ENCODE measurements around the gene LMCD1. TPM values are rescaled to one million over a fixed set of nuclear protein-coding genes. Genes with fewer than 3 reads are reported as not detected.
A peak's percentile ranks its signal among the peaks of the same experiment; 100 is the strongest.

LMCD1 gene
- total and polyA plus RNA-seq, 12 donors: 18.6 to 459 (median 45.7) TPM

DNA sequence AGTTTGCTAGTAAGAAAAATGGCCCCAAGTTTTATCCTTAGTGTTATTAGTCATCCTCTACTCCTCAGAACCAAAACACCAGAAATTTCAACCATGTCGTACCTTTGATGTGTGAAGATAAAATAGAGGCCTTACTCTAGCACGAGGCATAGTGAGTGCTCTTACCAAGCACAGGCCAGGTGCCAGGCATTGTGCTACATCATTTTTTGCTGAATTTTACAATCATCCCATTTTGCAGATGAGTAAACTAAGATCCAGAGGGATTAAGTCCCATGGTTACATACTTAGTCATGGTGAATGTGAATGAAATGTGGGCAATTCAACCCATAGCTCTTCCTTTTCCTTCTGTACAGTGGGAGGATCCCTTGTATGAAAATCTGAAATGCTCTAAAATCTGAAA is 15.2 kb downstream of the LMCD1 start:
- peaks cover 0 to 60% (median 0%) of the 10 kb centered on the region in 9 donors for H3K36me3 ChIP-seq
- intact Hi-C loops (cut with DNase I): no loop called here
- no peaks in the 10 kb centered on the region for H3K27me3 ChIP-seq
- H3K9me3 ChIP-seq: no peaks in the 10 kb centered on the region
- whole genome bisulfite sequencing, 2 donors: 91 to 93% methylated on average over 2 of the region's 2 CpGs
- H3K27ac ChIP-seq: peak overlapping the region in 5 of 10 donors; percentile 14 to 74 (median 51)
- DNase-seq (no peak), ATAC-seq (no peak)
- H3K4me1 ChIP-seq: peaks cover 4 to 70% (median 56%) of the 10 kb centered on the region in 9 donors
- TF ChIP-seq, protein P1, sequence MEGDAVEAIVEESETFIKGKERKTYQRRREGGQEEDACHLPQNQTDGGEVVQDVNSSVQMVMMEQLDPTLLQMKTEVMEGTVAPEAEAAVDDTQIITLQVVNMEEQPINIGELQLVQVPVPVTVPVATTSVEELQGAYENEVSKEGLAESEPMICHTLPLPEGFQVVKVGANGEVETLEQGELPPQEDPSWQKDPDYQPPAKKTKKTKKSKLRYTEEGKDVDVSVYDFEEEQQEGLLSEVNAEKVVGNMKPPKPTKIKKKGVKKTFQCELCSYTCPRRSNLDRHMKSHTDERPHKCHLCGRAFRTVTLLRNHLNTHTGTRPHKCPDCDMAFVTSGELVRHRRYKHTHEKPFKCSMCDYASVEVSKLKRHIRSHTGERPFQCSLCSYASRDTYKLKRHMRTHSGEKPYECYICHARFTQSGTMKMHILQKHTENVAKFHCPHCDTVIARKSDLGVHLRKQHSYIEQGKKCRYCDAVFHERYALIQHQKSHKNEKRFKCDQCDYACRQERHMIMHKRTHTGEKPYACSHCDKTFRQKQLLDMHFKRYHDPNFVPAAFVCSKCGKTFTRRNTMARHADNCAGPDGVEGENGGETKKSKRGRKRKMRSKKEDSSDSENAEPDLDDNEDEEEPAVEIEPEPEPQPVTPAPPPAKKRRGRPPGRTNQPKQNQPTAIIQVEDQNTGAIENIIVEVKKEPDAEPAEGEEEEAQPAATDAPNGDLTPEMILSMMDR (IDR thresholded peaks at IDR 0.05): no peak
- no peak overlapping the region for H3K4me3 ChIP-seq

GRCh38 chr3:8517487-8517886 is 15.9 kb downstream of the LMCD1 start:
- TF ChIP-seq, protein P1 (IDR thresholded peaks at IDR 0.05): no peak
- H3K36me3 ChIP-seq: peaks cover 0 to 60% (median 0%) of the 10 kb centered on the region in 9 donors
- no peaks in the 10 kb centered on the region for H3K27me3 ChIP-seq
- no peak for DNase-seq
- intact Hi-C loops (cut with DNase I): no loop called here
- no peak for ATAC-seq
- peaks cover 4 to 71% (median 56%) of the 10 kb centered on the region in 9 donors for H3K4me1 ChIP-seq
- H3K4me3 ChIP-seq: no peak overlapping the region
- WGBS, 2 donors: 73 to 88% methylated on average over 2 of the region's 2 CpGs
- no peak overlapping the region for H3K27ac ChIP-seq
- no peaks in the 10 kb centered on the region for H3K9me3 ChIP-seq

GRCh38 chr3:8518138-8518537 is 16.5 kb downstream of the LMCD1 start:
- Histone ChIP-seq H3K4me1 (peaks cover 4 to 75% (median 62%) of the 10 kb centered on the region in 9 donors), H3K9me3 (no peaks in the 10 kb centered on the region), H3K27me3 (no peaks in the 10 kb centered on the region), H3K36me3 (peaks cover 0 to 60% (median 0%) of the 10 kb centered on the region in 9 donors), H3K27ac (peak overlapping the region in 2 of 10 donors; percentile 2 to 49), H3K4me3 (no peak overlapping the region)
- TF ChIP-seq, protein P1 (IDR thresholded peaks at IDR 0.05): no peak
- ATAC-seq (peak in 1 of 8 donors; percentile 32), DNase-seq (no peak)
- WGBS, 2 donors: 81 to 91% methylated on average over 2 of the region's 2 CpGs
- intact Hi-C loops (cut with DNase I): no loop called here

DNA sequence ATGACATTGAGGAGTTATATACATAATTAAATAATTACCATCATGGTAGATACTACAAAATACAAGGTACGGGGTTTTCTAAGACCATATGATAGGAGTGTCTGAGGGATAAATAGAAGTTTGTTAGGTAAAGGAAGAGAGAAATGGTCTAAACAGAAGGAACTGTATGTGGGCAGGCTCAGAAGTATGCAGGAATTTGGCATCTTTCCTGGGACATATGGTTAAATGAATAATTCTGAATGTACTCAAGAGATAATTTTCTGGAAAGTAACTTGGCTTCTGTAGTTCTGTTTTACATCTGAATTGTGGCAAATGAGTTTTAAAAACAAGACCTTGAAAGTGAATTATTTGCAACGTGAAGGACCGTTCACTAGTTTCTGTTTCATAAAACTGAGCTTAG is 17.5 kb downstream of the LMCD1 start:
- Histone ChIP-seq H3K36me3 (peaks cover 0 to 53% (median 0%) of the 10 kb centered on the region in 9 donors), H3K27ac (peak overlapping the region in 4 of 10 donors; percentile 18 to 49 (median 26)), H3K4me3 (no peak overlapping the region), H3K27me3 (no peaks in the 10 kb centered on the region), H3K9me3 (no peaks in the 10 kb centered on the region), H3K4me1 (peaks cover 4 to 85% (median 67%) of the 10 kb centered on the region in 9 donors)
- WGBS, 2 donors: 72 to 78% methylated on average over 3 of the region's 3 CpGs
- intact Hi-C loops (cut with DNase I): no loop called here
- no peak for DNase-seq
- no peak for ATAC-seq
- TF ChIP-seq, protein P1 (IDR thresholded peaks at IDR 0.05): no peak

Data from heart right ventricle (tissue), 16 donors.